KMS-11 (cell line): ENCODE measurements around the gene POU3F3.

Experiments used
- H2AFZ ChIP-seq: fragments of 200-600 bp; sonication (generic); 2 replicates; pipeline ENCODE4 v1.6.1; 2016; ENCODE audit warnings: antibody characterized with exemption, mixed run types, low read depth
- H3K27ac ChIP-seq: fragments of 200-600 bp; sonication (generic); 2 replicates; pipeline ENCODE4 v1.6.1; 2016; ENCODE audit warnings: mild to moderate bottlenecking, mixed run types
- H3K27me3 ChIP-seq: fragments of 200-600 bp; sonication (generic); 2 replicates; pipeline ENCODE4 v1.6.1; 2017; ENCODE audit warnings: mild to moderate bottlenecking, low read depth, mixed run types, moderate library complexity; ENCODE audit not compliant: insufficient read depth
- H3K36me3 ChIP-seq: fragments of 200-600 bp; sonication (generic); 2 replicates; pipeline ENCODE4 v1.6.1; 2017; ENCODE audit warnings: mild to moderate bottlenecking, mixed run types; ENCODE audit not compliant: insufficient read depth
- H3K4me1 ChIP-seq: fragments of 200-600 bp; sonication (generic); 2 replicates; pipeline ENCODE4 v1.6.1; 2016; ENCODE audit warnings: mild to moderate bottlenecking, low read depth, mixed run types; ENCODE audit not compliant: poor library complexity, severe bottlenecking
- H3K4me2 ChIP-seq: fragments of 200-600 bp; sonication (generic); 2 replicates; pipeline ENCODE4 v1.7.0; 2016; ENCODE audit warnings: mild to moderate bottlenecking, mixed run types
- H3K4me3 ChIP-seq: fragments of 200-600 bp; sonication (generic); IDR thresholded peaks from 2 replicates; pipeline ENCODE4 v1.6.1; 2017; ENCODE audit warnings: low read depth, low read length, mixed read lengths; ENCODE audit not compliant: insufficient read depth
- H3K79me2 ChIP-seq: fragments of 200-600 bp; sonication (generic); 2 replicates; pipeline ENCODE4 v1.6.1; 2016; ENCODE audit warnings: low read depth, mixed run types; ENCODE audit not compliant: insufficient read depth
- H3K9ac ChIP-seq: fragments of 200-600 bp; sonication (generic); 2 replicates; pipeline ENCODE4 v1.6.1; 2016; ENCODE audit warnings: mild to moderate bottlenecking, mixed run types
- H4K20me1 ChIP-seq: fragments of 200-600 bp; sonication (generic); 2 replicates; pipeline ENCODE4 v1.6.1; 2016; ENCODE audit warnings: mild to moderate bottlenecking, mixed run types; ENCODE audit not compliant: insufficient read depth
- TF ChIP-seq, protein P1 (sequence below): fragments of 200-600 bp; sonication (generic); conservative IDR thresholded peaks from 2 replicates; pipeline ENCODE4 v1.6.1; 2017; ENCODE audit warnings: low read depth, mild to moderate bottlenecking, antibody characterized with exemption, low read length, moderate library complexity, mixed read lengths

Gene POU3F3

DNA sequence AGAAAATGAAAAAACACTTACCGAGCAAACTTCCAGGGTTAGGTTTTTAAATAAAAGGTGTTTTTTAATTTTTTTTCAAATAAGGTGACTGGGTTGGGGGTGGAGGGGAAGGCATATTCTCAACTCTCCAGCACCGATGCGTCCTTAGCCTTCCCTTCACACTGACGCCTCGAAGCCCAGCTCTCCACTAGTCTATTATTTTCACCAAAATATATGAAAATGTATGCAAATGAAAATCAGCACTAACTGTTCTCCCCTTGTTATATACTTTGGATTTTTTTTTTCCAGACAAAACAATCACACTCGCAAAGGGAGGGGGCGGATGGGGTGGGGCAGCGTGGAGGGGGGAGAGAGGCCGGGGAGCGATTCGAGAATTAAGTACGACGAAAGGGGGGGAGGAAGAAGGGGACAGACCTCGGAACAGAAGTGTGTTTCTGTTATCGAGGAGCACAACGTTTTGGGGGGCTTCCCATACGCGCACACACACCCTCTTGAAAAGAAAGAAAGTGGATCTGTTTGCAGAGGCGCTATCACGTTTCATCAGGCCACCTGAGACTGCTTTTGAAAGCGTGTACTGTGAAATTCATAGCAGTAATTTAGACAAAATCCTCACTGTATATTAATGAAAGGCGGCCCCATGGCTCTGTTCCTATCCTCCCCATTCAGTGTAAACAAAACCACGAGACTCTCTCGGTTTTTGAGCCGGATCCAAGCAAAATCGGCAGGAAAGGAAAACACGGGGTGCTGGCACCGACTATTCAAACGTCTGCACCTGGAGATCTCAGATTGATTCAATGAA is 2.4 kb upstream of the POU3F3 start:
- no peak overlapping the region for H3K4me3 ChIP-seq
- no peaks in the 10 kb centered on the region for H4K20me1 ChIP-seq
- peaks cover 11% of the 10 kb centered on the region for H3K4me1 ChIP-seq
- no peaks in the 10 kb centered on the region for H3K36me3 ChIP-seq
- no peak overlapping the region for H2AFZ ChIP-seq
- H3K79me2 ChIP-seq: no peaks in the 10 kb centered on the region
- peak overlapping the region; percentile 51 for H3K4me2 ChIP-seq
- peaks cover 20% of the 10 kb centered on the region; the same call in 1 of the 2 replicates for H3K27me3 ChIP-seq
- TF ChIP-seq, protein P1, sequence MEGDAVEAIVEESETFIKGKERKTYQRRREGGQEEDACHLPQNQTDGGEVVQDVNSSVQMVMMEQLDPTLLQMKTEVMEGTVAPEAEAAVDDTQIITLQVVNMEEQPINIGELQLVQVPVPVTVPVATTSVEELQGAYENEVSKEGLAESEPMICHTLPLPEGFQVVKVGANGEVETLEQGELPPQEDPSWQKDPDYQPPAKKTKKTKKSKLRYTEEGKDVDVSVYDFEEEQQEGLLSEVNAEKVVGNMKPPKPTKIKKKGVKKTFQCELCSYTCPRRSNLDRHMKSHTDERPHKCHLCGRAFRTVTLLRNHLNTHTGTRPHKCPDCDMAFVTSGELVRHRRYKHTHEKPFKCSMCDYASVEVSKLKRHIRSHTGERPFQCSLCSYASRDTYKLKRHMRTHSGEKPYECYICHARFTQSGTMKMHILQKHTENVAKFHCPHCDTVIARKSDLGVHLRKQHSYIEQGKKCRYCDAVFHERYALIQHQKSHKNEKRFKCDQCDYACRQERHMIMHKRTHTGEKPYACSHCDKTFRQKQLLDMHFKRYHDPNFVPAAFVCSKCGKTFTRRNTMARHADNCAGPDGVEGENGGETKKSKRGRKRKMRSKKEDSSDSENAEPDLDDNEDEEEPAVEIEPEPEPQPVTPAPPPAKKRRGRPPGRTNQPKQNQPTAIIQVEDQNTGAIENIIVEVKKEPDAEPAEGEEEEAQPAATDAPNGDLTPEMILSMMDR: no peak
- no peak overlapping the region for H3K9ac ChIP-seq
- no peak overlapping the region for H3K27ac ChIP-seq

DNA sequence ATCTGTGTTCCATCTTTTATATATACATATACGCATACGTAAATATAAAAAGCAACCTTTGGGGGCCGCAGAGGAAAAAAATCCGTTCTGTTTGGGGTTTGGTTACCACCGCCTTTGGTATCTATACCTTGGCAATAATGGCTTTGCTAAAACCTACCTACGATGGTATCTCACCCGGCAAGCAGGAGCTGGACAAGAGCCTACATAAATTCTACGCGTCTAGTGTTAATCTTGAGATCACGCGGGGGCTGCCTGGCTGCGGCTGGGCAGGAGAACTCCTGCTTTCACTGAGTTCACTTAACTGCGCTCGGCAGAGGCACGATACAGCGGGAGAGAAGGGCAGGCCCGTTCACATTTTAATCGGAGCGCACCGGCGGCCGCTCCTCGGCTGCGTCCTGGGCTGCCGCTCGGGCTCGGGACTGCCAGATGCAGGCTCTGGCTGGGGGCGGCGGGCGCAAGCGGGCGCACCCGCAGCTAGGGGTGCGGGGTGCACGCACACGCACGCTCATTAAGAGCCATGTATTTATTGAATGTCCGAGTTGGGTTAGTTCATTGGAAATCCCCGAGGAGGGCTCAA is 1.7 kb upstream of the POU3F3 start:
- H3K4me3 ChIP-seq: no peak overlapping the region
- peak overlapping the region; percentile 66 for H2AFZ ChIP-seq

DNA sequence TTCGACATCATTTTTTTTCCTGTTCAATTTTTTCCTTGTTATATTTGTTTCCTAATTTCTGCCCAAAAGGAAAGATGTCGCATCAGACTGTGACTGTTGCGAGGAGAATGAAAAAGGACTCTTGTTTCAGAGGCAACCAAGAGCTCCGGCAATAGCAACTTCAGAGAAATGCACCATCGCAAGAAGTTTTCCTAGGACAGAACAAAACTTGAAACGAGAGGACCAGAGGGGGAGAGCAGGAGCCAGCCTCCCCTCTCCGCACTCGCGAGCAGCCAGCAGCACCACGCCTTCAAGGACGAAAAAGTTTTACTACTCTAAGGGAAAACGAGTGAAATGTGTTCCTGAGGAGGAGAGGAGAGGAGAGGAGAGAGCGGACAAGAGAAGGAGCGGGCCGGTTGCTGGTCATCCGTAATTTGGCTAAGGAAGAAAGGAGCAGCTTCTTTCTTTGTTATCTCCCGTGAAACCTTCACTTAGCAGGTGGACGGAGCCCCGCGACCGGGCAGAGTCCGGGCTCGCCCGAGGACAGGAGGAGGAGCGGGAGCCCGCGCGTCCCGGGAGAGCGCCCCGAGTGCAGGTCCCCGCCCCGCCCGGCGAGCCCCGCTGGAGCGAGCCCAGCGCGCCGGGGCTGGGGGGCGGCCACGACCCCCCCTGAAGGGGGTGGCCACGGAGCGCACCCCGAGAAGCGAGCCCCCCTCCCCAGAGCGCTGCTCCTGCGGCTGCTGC is 744 bp downstream of the POU3F3 start:
- peak overlapping the region; percentile 81 for H3K4me2 ChIP-seq
- no peaks in the 10 kb centered on the region for H4K20me1 ChIP-seq
- H2AFZ ChIP-seq: peak overlapping the region; percentile 86
- H3K36me3 ChIP-seq: no peaks in the 10 kb centered on the region
- TF ChIP-seq, protein P1: no peak
- H3K79me2 ChIP-seq: no peaks in the 10 kb centered on the region
- peaks cover 20% of the 10 kb centered on the region; the same call in 1 of the 2 replicates for H3K27me3 ChIP-seq
- H3K9ac ChIP-seq: no peak overlapping the region
- peaks cover 12% of the 10 kb centered on the region for H3K4me1 ChIP-seq
- peak overlapping the region; percentile 37 for H3K4me3 ChIP-seq
- no peak overlapping the region for H3K27ac ChIP-seq

More for the DNA sequence above, 1.7 kb upstream of the POU3F3 start:
- Histone ChIP-seq H3K79me2 (no peaks in the 10 kb centered on the region), H3K36me3 (no peaks in the 10 kb centered on the region), H3K9ac (no peak overlapping the region), H3K27ac (no peak overlapping the region), H4K20me1 (no peaks in the 10 kb centered on the region), H3K4me1 (peaks cover 11% of the 10 kb centered on the region), H3K4me2 (peak overlapping the region; percentile 51), H3K27me3 (peaks cover 20% of the 10 kb centered on the region; the same call in 1 of the 2 replicates)
- TF ChIP-seq, protein P1: no peak

DNA sequence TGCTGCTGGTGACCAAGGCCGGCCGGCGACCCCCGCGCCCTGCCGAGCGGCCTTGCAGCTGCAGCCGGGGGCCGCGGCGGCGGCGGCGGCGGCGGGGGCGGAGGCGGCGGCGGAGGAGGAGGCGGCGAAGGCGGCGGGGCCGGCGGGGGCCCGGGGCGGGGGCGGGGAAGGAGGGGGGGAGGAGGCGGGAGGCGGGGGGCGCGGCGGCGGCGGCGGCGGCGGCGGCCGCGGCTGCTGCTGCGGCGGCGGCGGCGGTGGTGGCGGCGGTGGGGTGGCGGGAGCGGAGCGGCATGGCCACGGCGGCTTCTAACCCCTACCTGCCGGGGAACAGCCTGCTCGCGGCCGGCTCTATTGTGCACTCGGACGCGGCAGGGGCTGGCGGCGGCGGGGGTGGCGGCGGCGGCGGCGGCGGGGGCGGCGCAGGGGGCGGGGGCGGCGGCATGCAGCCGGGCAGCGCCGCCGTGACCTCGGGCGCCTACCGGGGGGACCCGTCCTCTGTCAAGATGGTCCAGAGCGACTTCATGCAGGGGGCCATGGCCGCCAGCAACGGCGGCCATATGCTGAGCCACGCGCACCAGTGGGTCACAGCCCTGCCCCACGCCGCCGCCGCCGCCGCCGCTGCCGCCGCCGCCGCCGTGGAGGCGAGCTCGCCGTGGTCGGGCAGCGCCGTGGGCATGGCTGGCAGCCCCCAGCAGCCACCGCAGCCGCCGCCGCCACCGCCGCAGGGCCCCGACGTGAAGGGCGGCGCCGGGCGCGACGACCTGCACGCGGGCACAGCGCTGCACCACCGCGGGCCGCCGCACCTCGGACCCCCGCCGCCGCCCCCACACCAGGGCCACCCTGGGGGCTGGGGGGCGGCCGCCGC is 1.5 kb downstream of the POU3F3 start:
- H3K27ac ChIP-seq: no peak overlapping the region
- no peaks in the 10 kb centered on the region for H3K36me3 ChIP-seq
- H4K20me1 ChIP-seq: no peaks in the 10 kb centered on the region
- TF ChIP-seq, protein P1: no peak
- H3K4me3 ChIP-seq: peak overlapping the region; percentile 5
- H3K9ac ChIP-seq: no peak overlapping the region
- no peak overlapping the region for H2AFZ ChIP-seq
- H3K79me2 ChIP-seq: no peaks in the 10 kb centered on the region
- H3K27me3 ChIP-seq: peaks cover 20% of the 10 kb centered on the region; the same call in 1 of the 2 replicates
- peaks cover 9% of the 10 kb centered on the region for H3K4me1 ChIP-seq
- H3K4me2 ChIP-seq: no peak overlapping the region
